ENCODE measurements around the gene MALL. TPM values are rescaled to one million over a fixed set of nuclear protein-coding genes. Genes with fewer than 3 reads are reported as not detected.

The MALL gene
- total and polyA plus RNA-seq, 2 of the 13 experiments (the other 11 are each of a cell fraction or from before 2014, with no cell fraction given) = not detected

DNA sequence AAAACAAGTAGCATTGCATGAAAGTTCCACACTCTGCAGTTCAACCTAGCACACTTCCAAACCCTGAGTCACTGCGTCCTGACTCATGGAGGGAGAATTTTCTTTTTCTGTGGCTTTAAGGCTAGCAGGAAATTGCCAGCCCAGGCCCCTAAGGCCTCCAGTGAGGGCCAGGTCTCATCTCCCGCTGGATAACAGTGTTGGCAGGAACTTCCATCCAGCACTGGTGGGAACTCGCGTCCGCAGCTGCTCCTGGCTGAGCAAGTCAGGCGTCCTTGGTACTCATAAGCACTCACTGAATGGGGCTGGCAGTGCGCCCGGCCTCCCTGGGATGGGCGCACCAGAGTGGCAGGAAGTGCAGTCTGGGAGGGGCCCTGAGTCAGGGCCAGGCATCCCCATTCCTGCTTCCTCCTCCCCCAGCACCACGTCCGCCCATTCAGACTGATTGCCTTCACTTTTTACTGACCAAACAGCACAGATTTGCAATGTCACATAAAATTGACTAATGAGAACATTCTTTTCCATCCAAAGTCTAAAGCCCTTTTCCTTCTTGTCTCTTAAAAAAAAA lies 14.3 kb downstream of the MALL start (continued):
- TF ChIP-seq, protein P1, sequence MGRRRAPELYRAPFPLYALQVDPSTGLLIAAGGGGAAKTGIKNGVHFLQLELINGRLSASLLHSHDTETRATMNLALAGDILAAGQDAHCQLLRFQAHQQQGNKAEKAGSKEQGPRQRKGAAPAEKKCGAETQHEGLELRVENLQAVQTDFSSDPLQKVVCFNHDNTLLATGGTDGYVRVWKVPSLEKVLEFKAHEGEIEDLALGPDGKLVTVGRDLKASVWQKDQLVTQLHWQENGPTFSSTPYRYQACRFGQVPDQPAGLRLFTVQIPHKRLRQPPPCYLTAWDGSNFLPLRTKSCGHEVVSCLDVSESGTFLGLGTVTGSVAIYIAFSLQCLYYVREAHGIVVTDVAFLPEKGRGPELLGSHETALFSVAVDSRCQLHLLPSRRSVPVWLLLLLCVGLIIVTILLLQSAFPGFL (CRISPR knock-in tag; IDR thresholded peaks at IDR 0.05) = no peak
- TF ChIP-seq ZNF34 (CRISPR knock-in tag; IDR thresholded peaks at IDR 0.05; ENCODE audit: borderline replicate concordance) (no peak), ZNF143 (CRISPR knock-in tag; IDR thresholded peaks at IDR 0.05) (no peak), NCOA1 (CRISPR knock-in tag; IDR thresholded peaks at IDR 0.05) (no peak), ZNF263 (CRISPR knock-in tag; IDR thresholded peaks at IDR 0.05) (peak; percentile 70), ZNF557 (CRISPR knock-in tag; IDR thresholded peaks at IDR 0.05) (no peak), THAP7 (CRISPR knock-in tag; IDR thresholded peaks at IDR 0.05) (no peak), RNF2 (conservative IDR thresholded peaks at IDR 0.05; ENCODE audit: low read depth) (no peak), TP53 (CRISPR knock-in tag; conservative IDR thresholded peaks at IDR 0.05) (no peak), ELK4 (CRISPR knock-in tag; IDR thresholded peaks at IDR 0.05; ENCODE audit: borderline replicate concordance) (no peak), SIN3A (IDR thresholded peaks at IDR 0.05; ENCODE audit: borderline replicate concordance, low read depth, low read length) (no peak)
- TF ChIP-seq, protein P2, sequence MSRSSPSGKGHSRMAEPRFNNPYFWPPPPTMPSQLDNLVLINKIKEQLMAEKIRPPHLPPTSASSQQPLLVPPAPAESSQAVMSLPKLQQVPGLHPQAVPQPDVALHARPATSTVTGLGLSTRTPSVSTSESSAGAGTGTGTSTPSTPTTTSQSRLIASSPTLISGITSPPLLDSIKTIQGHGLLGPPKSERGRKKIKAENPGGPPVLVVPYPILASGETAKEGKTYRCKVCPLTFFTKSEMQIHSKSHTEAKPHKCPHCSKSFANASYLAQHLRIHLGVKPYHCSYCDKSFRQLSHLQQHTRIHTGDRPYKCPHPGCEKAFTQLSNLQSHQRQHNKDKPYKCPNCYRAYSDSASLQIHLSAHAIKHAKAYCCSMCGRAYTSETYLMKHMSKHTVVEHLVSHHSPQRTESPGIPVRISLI (CRISPR knock-in tag; IDR thresholded peaks at IDR 0.05; ENCODE audit: borderline replicate concordance) = no peak
- TF ChIP-seq, protein P3, sequence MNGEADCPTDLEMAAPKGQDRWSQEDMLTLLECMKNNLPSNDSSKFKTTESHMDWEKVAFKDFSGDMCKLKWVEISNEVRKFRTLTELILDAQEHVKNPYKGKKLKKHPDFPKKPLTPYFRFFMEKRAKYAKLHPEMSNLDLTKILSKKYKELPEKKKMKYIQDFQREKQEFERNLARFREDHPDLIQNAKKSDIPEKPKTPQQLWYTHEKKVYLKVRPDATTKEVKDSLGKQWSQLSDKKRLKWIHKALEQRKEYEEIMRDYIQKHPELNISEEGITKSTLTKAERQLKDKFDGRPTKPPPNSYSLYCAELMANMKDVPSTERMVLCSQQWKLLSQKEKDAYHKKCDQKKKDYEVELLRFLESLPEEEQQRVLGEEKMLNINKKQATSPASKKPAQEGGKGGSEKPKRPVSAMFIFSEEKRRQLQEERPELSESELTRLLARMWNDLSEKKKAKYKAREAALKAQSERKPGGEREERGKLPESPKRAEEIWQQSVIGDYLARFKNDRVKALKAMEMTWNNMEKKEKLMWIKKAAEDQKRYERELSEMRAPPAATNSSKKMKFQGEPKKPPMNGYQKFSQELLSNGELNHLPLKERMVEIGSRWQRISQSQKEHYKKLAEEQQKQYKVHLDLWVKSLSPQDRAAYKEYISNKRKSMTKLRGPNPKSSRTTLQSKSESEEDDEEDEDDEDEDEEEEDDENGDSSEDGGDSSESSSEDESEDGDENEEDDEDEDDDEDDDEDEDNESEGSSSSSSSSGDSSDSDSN (CRISPR knock-in tag; IDR thresholded peaks at IDR 0.05) = no peak
- TF ChIP-seq, protein P4, sequence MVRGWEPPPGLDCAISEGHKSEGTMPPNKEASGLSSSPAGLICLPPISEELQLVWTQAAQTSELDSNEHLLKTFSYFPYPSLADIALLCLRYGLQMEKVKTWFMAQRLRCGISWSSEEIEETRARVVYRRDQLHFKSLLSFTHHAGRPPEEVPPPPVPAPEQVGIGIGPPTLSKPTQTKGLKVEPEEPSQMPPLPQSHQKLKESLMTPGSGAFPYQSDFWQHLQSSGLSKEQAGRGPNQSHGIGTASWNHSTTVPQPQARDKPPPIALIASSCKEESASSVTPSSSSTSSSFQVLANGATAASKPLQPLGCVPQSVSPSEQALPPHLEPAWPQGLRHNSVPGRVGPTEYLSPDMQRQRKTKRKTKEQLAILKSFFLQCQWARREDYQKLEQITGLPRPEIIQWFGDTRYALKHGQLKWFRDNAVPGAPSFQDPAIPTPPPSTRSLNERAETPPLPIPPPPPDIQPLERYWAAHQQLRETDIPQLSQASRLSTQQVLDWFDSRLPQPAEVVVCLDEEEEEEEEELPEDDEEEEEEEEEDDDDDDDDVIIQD (CRISPR knock-in tag; IDR thresholded peaks at IDR 0.05; ENCODE audit: low read depth) = peak; percentile 38; the same call in 1 of the 2 replicates
- TF ChIP-seq, protein P5, sequence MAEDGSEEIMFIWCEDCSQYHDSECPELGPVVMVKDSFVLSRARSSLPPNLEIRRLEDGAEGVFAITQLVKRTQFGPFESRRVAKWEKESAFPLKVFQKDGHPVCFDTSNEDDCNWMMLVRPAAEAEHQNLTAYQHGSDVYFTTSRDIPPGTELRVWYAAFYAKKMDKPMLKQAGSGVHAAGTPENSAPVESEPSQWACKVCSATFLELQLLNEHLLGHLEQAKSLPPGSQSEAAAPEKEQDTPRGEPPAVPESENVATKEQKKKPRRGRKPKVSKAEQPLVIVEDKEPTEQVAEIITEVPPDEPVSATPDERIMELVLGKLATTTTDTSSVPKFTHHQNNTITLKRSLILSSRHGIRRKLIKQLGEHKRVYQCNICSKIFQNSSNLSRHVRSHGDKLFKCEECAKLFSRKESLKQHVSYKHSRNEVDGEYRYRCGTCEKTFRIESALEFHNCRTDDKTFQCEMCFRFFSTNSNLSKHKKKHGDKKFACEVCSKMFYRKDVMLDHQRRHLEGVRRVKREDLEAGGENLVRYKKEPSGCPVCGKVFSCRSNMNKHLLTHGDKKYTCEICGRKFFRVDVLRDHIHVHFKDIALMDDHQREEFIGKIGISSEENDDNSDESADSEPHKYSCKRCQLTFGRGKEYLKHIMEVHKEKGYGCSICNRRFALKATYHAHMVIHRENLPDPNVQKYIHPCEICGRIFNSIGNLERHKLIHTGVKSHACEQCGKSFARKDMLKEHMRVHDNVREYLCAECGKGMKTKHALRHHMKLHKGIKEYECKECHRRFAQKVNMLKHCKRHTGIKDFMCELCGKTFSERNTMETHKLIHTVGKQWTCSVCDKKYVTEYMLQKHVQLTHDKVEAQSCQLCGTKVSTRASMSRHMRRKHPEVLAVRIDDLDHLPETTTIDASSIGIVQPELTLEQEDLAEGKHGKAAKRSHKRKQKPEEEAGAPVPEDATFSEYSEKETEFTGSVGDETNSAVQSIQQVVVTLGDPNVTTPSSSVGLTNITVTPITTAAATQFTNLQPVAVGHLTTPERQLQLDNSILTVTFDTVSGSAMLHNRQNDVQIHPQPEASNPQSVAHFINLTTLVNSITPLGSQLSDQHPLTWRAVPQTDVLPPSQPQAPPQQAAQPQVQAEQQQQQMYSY (CRISPR knock-in tag; IDR thresholded peaks at IDR 0.05) = no peak
